CD14-positive monocyte (primary cell): ENCODE measurements around the gene TIPARP. TPM values are rescaled to one million over a fixed set of nuclear protein-coding genes. Genes with fewer than 3 reads are reported as not detected.

Experiments
- DNase-seq, 3 donors: peaks; one replicate each; pipeline ENCODE4 v3.0.0-alpha.2; 2011 to 2022
- H2AFZ ChIP-seq: 2 replicates; pipeline ENCODE4 v1.6.0; 2012; ENCODE audit warnings: mild to moderate bottlenecking, low read depth, low read length, inconsistent platforms; ENCODE audit not compliant: insufficient read depth, poor library complexity, severe bottlenecking
- H3K27ac ChIP-seq, 2 donors: 1 replicate in 1 of 2; 2 replicates in 1 of 2; pipeline ENCODE4 v1.5.1; 2012 to 2013; ENCODE audit warnings: low read length in 2 of 2, control low read depth in 1 of 2, inconsistent platforms in 1 of 2, low read depth in 1 of 2, mild to moderate bottlenecking in 1 of 2
- H3K27me3 ChIP-seq, 2 donors: one replicate each; pipeline versions ENCODE4 v1.6.0 to v1.6.1; 2011 to 2013; ENCODE audit warnings: low read length in 2 of 2; ENCODE audit not compliant: control insufficient read depth in 2 of 2, insufficient read depth in 2 of 2
- H3K36me3 ChIP-seq, 2 donors: replicated peaks in 1 of 2; 1 replicate in 1 of 2; 2 replicates in 1 of 2; pipeline versions ENCODE4 v1.5.1 to v1.6.1; 2012 to 2013; ENCODE audit warnings: low read length in 2 of 2, control low read depth in 1 of 2, inconsistent platforms in 1 of 2, mild to moderate bottlenecking in 1 of 2; ENCODE audit not compliant: insufficient read depth in 2 of 2, control insufficient read depth in 1 of 2
- H3K4me1 ChIP-seq, 2 donors: 1 replicate in 1 of 2; 2 replicates in 1 of 2; pipeline versions ENCODE4 v1.5.1 to v1.6.1; 2012 to 2013; ENCODE audit warnings: low read length in 2 of 2, control low read depth in 1 of 2, inconsistent platforms in 1 of 2, mild to moderate bottlenecking in 1 of 2, moderate library complexity in 1 of 2; ENCODE audit not compliant: insufficient read depth in 2 of 2, control insufficient read depth in 1 of 2
- H3K4me2 ChIP-seq: replicated peaks from 2 replicates; pipeline ENCODE3; 2012; ENCODE audit warnings: low read length, moderate library complexity, mild to moderate bottlenecking; ENCODE audit not compliant: poor library complexity, severe bottlenecking; ENCODE audit errors: extremely low read depth
- H3K4me3 ChIP-seq, 3 experiments: fragments of 200-600 bp in 1 of 3; sonication (generic) in 1 of 3; replicated peaks in 1 of 3; 1 replicate in 2 of 3; 2 replicates in 1 of 3; pipeline ENCODE4 v1.5.1; 2011 to 2013; ENCODE audit warnings: low read length in 3 of 3, mild to moderate bottlenecking in 3 of 3, control low read depth in 2 of 3, low read depth in 2 of 3, inconsistent platforms in 1 of 3, moderate library complexity in 1 of 3
- H3K79me2 ChIP-seq: 2 replicates; pipeline ENCODE4 v1.6.0; 2012; ENCODE audit warnings: mild to moderate bottlenecking, control low read depth, inconsistent platforms, low read length, moderate library complexity; ENCODE audit not compliant: insufficient read depth
- H3K9ac ChIP-seq: 2 replicates; pipeline ENCODE4 v1.6.0; 2017; ENCODE audit warnings: low read length, mild to moderate bottlenecking; ENCODE audit not compliant: insufficient read depth, poor library complexity, severe bottlenecking
- H3K9me3 ChIP-seq, 2 donors: replicated peaks in 1 of 2; 1 replicate in 1 of 2; 2 replicates in 1 of 2; pipeline versions ENCODE4 v1.5.1 to v1.6.1; 2012 to 2013; ENCODE audit warnings: low read length in 2 of 2, control low read depth in 1 of 2; ENCODE audit not compliant: control insufficient read depth in 1 of 2, insufficient read depth in 1 of 2
- H4K20me1 ChIP-seq: 2 replicates; pipeline ENCODE4 v1.6.0; 2012; ENCODE audit warnings: mild to moderate bottlenecking, low read length, control low read depth, moderate library complexity; ENCODE audit not compliant: insufficient read depth
- H3K27ac Mint-ChIP-seq, 7 donors: one replicate each; pipeline ENCODE4 v1.8.0; 2020; ENCODE audit warnings: mild to moderate bottlenecking in 7 of 7, mixed read lengths in 7 of 7, moderate library complexity in 6 of 7, inconsistent platforms in 2 of 7
- H3K27me3 Mint-ChIP-seq, 3 donors: one replicate each; pipeline ENCODE4 v1.8.0; 2021 to 2022; ENCODE audit warnings: low read depth in 3 of 3, mild to moderate bottlenecking in 3 of 3, mixed read lengths in 3 of 3, moderate library complexity in 3 of 3, inconsistent platforms in 1 of 3
- H3K36me3 Mint-ChIP-seq, 2 donors: one replicate each; pipeline ENCODE4 v1.8.0; 2020; ENCODE audit warnings: mixed read lengths in 2 of 2, inconsistent platforms in 1 of 2, mild to moderate bottlenecking in 1 of 2
- H3K4me1 Mint-ChIP-seq: one replicate; pipeline ENCODE4 v1.8.0; 2020; ENCODE audit warnings: mild to moderate bottlenecking, mixed read lengths
- H3K4me3 Mint-ChIP-seq, 2 donors: one replicate each; pipeline ENCODE4 v1.8.0; 2020; ENCODE audit warnings: mild to moderate bottlenecking in 2 of 2, mixed read lengths in 2 of 2, moderate library complexity in 1 of 2
- H3K9me3 Mint-ChIP-seq, 7 donors: one replicate each; pipeline ENCODE4 v1.8.0; 2020 to 2022; ENCODE audit warnings: mixed read lengths in 7 of 7, mild to moderate bottlenecking in 6 of 7, moderate library complexity in 6 of 7, inconsistent platforms in 2 of 7
- CTCF ChIP-seq: fragments of 200-600 bp; IDR thresholded peaks from one replicate; pipeline ENCODE4 v1.8.0; 2022; ENCODE audit warnings: antibody characterized with exemption, mild to moderate bottlenecking
- WGBS: methylation state at CpG from one replicate; pipeline ENCODE4 v1.1.5; 2013; ENCODE audit warnings: missing lambda C conversion rate; ENCODE audit not compliant: insufficient coverage; 5-methylcytosine and 5-hydroxymethylcytosine counted together
- intact Hi-C, 2 donors: fragments of 100-400 bp; cut with micrococcal nuclease; formaldehyde crosslinking; loops; one replicate each; pipeline versions ENCODE4 v1.15.0 to v1.15.1; 2023
- polyA plus RNA-seq, 3 donors: library from polyadenylated mRNA; depleted of rRNA in 1 of 3; unstranded in 2 of 3; stranded (reverse) in 1 of 3; fragments of 300-500 nt in 2 of 3; fragments of >200 nt in 1 of 3; fragmentation: Illumina TruSeq in 2 of 3; gene quantifications; 1 replicate in 2 of 3; 2 replicates in 1 of 3; pipeline ENCODE4 v1.2.3, GENCODE V29; 2012 to 2021

TIPARP gene
- polyA plus RNA-seq, 3 donors: 12.7 to 42.5 (median 16.7) TPM

- no peak for TF ChIP-seq CTCF
- intact Hi-C loops: loop anchor here (5.0 to 10.0 kb wide), 6 partner anchors 123 to 469 kb away; partner anchors contain the start of genes LEKR1 (in 1 of the 2) and SSR3 (in 1 of the 2)
- Histone ChIP-seq H2AFZ (no peak overlapping the region), H3K27me3 (no peaks in the 10 kb centered on the region), H3K27ac (no peak overlapping the region), H3K4me2 (peak overlapping the region; percentile 37), H3K36me3 (peaks cover 17 to 27% of the 10 kb centered on the region in 2 donors), H3K79me2 (peaks cover 78% of the 10 kb centered on the region), H3K9ac (no peak overlapping the region), H4K20me1 (peaks cover 88% of the 10 kb centered on the region), H3K4me3 (peak overlapping the region in 1 of 3 experiments; percentile 93), H3K4me1 (peaks cover 40 to 68% of the 10 kb centered on the region in 2 donors), H3K9me3 (no peaks in the 10 kb centered on the region)
- Mint-ChIP-seq H3K36me3 (peaks cover 19 to 29% of the 10 kb centered on the region in 2 donors), H3K4me1 (peaks cover 64% of the 10 kb centered on the region), H3K27ac (no peak overlapping the region), H3K9me3 (peaks cover 0 to 3% (median 0%) of the 10 kb centered on the region in 7 donors), H3K27me3 (no peaks in the 10 kb centered on the region), H3K4me3 (no peak overlapping the region)
- 92% methylated on average over 2 of the region's 2 CpGs for WGBS
- DNase-seq: no peak
These were observed 3.8 kb downstream of the TIPARP start for GRCh38 chr3:156678197-156678596.

GRCh38 chr3:156680243-156680914, 6.0 kb downstream of the TIPARP start:
- Mint-ChIP-seq H3K36me3 (peaks cover 19 to 33% of the 10 kb centered on the region in 2 donors), H3K4me1 (peaks cover 76% of the 10 kb centered on the region), H3K27me3 (no peaks in the 10 kb centered on the region), H3K27ac (peak overlapping the region; percentile 82 to 92 (median 89)), H3K9me3 (no peaks in the 10 kb centered on the region), H3K4me3 (no peak overlapping the region)
- no peaks in the 10 kb centered on the region for H3K9me3 ChIP-seq
- peak overlapping the region in 1 of 3 experiments; percentile 53 for H3K4me3 ChIP-seq
- intact Hi-C loops: no loop called here
- peak overlapping the region; percentile 47 for H3K4me2 ChIP-seq
- peak overlapping the region; percentile 23 for H3K9ac ChIP-seq
- no CpG with 5 or more reads among the region's 2 CpGs for WGBS
- DNase-seq: no peak
- H3K79me2 ChIP-seq: peaks cover 87% of the 10 kb centered on the region
- no peak overlapping the region for H2AFZ ChIP-seq
- peaks cover 40 to 73% of the 10 kb centered on the region in 2 donors for H3K4me1 ChIP-seq
- no peak for TF ChIP-seq CTCF
- peaks cover 100% of the 10 kb centered on the region for H4K20me1 ChIP-seq
- peak overlapping the region in 1 of 2 donors; percentile 71 for H3K27ac ChIP-seq
- peaks cover 17 to 27% of the 10 kb centered on the region in 2 donors for H3K36me3 ChIP-seq
- H3K27me3 ChIP-seq: no peaks in the 10 kb centered on the region
